Middle frontal gyrus (tissue), 1 donor: Measurements from ENCODE around the gene ZCCHC10.
"Not testable (repeated sequence)": the region's sequence is repeated elsewhere in the genome, so short reads cannot be mapped to it uniquely, and the experiment has no call there.

Experiments used
- DNase-seq: peaks from one replicate; pipeline ENCODE4 v3.0.0-alpha.2; 2015; ENCODE audit warnings: low spot score; ENCODE audit errors: extremely low spot score

ZCCHC10 gene

GRCh38 chr5:133041910-133042309 lies 15.6 kb upstream of the ZCCHC10 start:
- no peak for DNase-seq

GRCh38 chr5:133041157-133041784 lies 14.9 kb upstream of the ZCCHC10 start:
- no peak for DNase-seq

GRCh38 chr5:133036677-133037076 lies 10.3 kb upstream of the ZCCHC10 start:
- not testable (repeated sequence) for DNase-seq

GRCh38 chr5:133035224-133035623 lies 8.9 kb upstream of the ZCCHC10 start:
- DNase-seq: no peak

- no peak for DNase-seq
Observed at GRCh38 chr5:133034064-133034463, 7.7 kb upstream of the ZCCHC10 start.

- DNase-seq: no peak
Observed at GRCh38 chr5:133032852-133033742, 6.7 kb upstream of the ZCCHC10 start.

GRCh38 chr5:133030343-133031005 lies 4.1 kb upstream of the ZCCHC10 start:
- no peak for DNase-seq

GRCh38 chr5:133029416-133029815 lies 3.1 kb upstream of the ZCCHC10 start:
- no peak for DNase-seq

GRCh38 chr5:133026664-133027153 lies 360 bp upstream of the ZCCHC10 start:
- no peak for DNase-seq

GRCh38 chr5:133019471-133019870 lies 6.9 kb downstream of the ZCCHC10 start:
- not testable (repeated sequence) for DNase-seq

GRCh38 chr5:133017964-133018363 lies 8.4 kb downstream of the ZCCHC10 start:
- DNase-seq: no peak

- DNase-seq: no peak
Observed at GRCh38 chr5:133015466-133015865, 10.9 kb downstream of the ZCCHC10 start.

GRCh38 chr5:133008455-133008854 lies 17.9 kb downstream of the ZCCHC10 start:
- DNase-seq: not testable (repeated sequence)

GRCh38 chr5:133006653-133007052 lies 19.7 kb downstream of the ZCCHC10 start:
- no peak for DNase-seq

GRCh38 chr5:132999246-132999645 lies 27.1 kb downstream of the ZCCHC10 start:
- no peak for DNase-seq

- no peak for DNase-seq
Observed at GRCh38 chr5:132998556-132998955, 27.8 kb downstream of the ZCCHC10 start.

GRCh38 chr5:132996307-132996706 lies 30.0 kb downstream of the ZCCHC10 start:
- DNase-seq: no peak

GRCh38 chr5:132987531-132988408 lies 38.6 kb downstream of the ZCCHC10 start:
- no peak for DNase-seq

GRCh38 chr5:132982971-132983370 lies 43.4 kb downstream of the ZCCHC10 start:
- not testable (repeated sequence) for DNase-seq

GRCh38 chr5:132981288-132981687 lies 45.1 kb downstream of the ZCCHC10 start:
- no peak for DNase-seq

GRCh38 chr5:132979976-132980375 lies 46.4 kb downstream of the ZCCHC10 start:
- DNase-seq: no peak
